HL-60 (cell line): Measurements from ENCODE around the gene IL1RAPL1.

Experiments
- DNase-seq, 2 experiments: peaks; one replicate each; pipeline ENCODE4 v3.0.0-alpha.2; 2010 to 2020; ENCODE audit warnings: low read depth in 1 of 2, low spot score in 1 of 2
- H3K27ac ChIP-seq: fragments of 250-450 bp; sonication (Bioruptor Pico); replicated peaks from 2 replicates; pipeline ENCODE4 v1.5.1; 2020; ENCODE audit warnings: mild to moderate bottlenecking, moderate library complexity
- H3K27me3 ChIP-seq: fragments of 250-450 bp; sonication (Bioruptor Pico); 2 replicates; pipeline ENCODE4 v1.5.1; 2021; ENCODE audit warnings: mild to moderate bottlenecking, moderate library complexity; ENCODE audit not compliant: insufficient read depth, poor library complexity, severe bottlenecking
- H3K4me3 ChIP-seq: replicated peaks from 2 replicates; pipeline ENCODE4 v1.5.1; 2011; ENCODE audit warnings: mild to moderate bottlenecking, control low read depth, low read length; ENCODE audit not compliant: insufficient read depth
- CTCF ChIP-seq: IDR thresholded peaks from one replicate; pipeline ENCODE4 v1.5.1; 2011; ENCODE audit warnings: low read length, control low read depth, inconsistent platforms; ENCODE audit not compliant: insufficient read depth
- GABPA ChIP-seq: IDR thresholded peaks from 2 replicates; pipeline ENCODE4 v1.6.1; 2012; ENCODE audit warnings: low read depth
- POLR2AphosphoS5 ChIP-seq: IDR thresholded peaks from 2 replicates; pipeline ENCODE4 v1.6.1; 2012; ENCODE audit warnings: low read depth
- SPI1 ChIP-seq: IDR thresholded peaks from 2 replicates; pipeline ENCODE4 v1.6.1; 2012; ENCODE audit warnings: low read depth, mild to moderate bottlenecking, borderline replicate concordance
- TF ChIP-seq, protein P1 (sequence below): IDR thresholded peaks from 2 replicates; pipeline ENCODE4 v1.6.1; 2012; ENCODE audit warnings: low read depth; ENCODE audit not compliant: insufficient replicate concordance

Gene IL1RAPL1

GRCh38 chrX:29242856-29243255, 655.6 kb downstream of the IL1RAPL1 start:
- no peak for DNase-seq
- Histone ChIP-seq H3K4me3 (no peak overlapping the region), H3K27ac (no peak overlapping the region), H3K27me3 (no peaks in the 10 kb centered on the region)
- TF ChIP-seq SPI1: no peak
- no peak for TF ChIP-seq POLR2AphosphoS5
- TF ChIP-seq GABPA: no peak

- no peak for DNase-seq
- H3K4me3 ChIP-seq: no peak overlapping the region
- H3K27me3 ChIP-seq: no peaks in the 10 kb centered on the region
- H3K27ac ChIP-seq: no peak overlapping the region
- no peak for TF ChIP-seq SPI1
- TF ChIP-seq, protein P1, sequence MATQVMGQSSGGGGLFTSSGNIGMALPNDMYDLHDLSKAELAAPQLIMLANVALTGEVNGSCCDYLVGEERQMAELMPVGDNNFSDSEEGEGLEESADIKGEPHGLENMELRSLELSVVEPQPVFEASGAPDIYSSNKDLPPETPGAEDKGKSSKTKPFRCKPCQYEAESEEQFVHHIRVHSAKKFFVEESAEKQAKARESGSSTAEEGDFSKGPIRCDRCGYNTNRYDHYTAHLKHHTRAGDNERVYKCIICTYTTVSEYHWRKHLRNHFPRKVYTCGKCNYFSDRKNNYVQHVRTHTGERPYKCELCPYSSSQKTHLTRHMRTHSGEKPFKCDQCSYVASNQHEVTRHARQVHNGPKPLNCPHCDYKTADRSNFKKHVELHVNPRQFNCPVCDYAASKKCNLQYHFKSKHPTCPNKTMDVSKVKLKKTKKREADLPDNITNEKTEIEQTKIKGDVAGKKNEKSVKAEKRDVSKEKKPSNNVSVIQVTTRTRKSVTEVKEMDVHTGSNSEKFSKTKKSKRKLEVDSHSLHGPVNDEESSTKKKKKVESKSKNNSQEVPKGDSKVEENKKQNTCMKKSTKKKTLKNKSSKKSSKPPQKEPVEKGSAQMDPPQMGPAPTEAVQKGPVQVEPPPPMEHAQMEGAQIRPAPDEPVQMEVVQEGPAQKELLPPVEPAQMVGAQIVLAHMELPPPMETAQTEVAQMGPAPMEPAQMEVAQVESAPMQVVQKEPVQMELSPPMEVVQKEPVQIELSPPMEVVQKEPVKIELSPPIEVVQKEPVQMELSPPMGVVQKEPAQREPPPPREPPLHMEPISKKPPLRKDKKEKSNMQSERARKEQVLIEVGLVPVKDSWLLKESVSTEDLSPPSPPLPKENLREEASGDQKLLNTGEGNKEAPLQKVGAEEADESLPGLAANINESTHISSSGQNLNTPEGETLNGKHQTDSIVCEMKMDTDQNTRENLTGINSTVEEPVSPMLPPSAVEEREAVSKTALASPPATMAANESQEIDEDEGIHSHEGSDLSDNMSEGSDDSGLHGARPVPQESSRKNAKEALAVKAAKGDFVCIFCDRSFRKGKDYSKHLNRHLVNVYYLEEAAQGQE: no peak
- TF ChIP-seq GABPA: no peak
- TF ChIP-seq CTCF: no peak
- no peak for TF ChIP-seq POLR2AphosphoS5
Measured at GRCh38 chrX:29243942-29244341, 656.7 kb downstream of the IL1RAPL1 start.

DNA sequence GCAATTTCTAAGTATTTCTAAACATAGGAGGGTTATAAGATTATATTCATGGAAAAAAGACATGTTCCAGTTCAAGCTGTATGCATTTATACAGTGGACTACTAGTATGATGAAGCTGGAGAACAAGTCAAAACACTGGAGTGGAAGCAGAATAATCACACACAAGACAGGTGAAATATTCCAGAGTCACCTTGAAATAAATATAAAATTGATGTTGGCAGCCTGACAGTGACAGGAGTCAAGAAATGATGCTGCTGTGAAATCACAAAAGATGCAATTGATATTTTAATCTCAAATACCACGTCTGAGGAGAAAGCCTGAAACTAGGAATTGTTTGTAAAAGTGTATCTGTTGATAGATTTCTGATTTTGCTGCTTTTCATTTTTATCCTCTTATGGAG, 667.3 kb downstream of the IL1RAPL1 start:
- Histone ChIP-seq H3K27me3 (no peaks in the 10 kb centered on the region), H3K4me3 (no peak overlapping the region), H3K27ac (no peak overlapping the region)
- no peak for DNase-seq
- TF ChIP-seq POLR2AphosphoS5 (no peak), SPI1 (no peak), CTCF (no peak), GABPA (no peak)
- TF ChIP-seq, protein P1: no peak

DNA sequence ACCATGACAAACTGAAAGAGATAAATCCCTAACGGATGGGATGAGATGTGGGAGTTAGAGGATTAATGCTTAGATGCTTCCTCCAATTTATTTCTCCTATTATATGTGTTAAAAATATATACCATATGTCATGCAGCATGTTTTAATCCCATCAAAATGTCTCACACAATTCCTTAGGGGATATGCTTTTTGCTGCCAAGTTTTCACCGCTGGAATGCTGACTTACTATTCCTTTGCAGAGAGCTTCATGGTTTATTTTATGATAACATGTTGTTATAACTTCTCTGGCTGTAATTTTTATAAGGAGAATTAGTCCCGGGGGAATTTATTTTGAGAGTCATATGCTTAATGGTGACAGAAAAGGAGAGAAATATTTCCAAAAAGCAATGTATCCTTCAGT, 670.3 kb downstream of the IL1RAPL1 start:
- H3K27me3 ChIP-seq: no peaks in the 10 kb centered on the region
- DNase-seq: no peak
- TF ChIP-seq CTCF (no peak), GABPA (no peak), POLR2AphosphoS5 (no peak), SPI1 (no peak)
- TF ChIP-seq, protein P1: no peak
- no peak overlapping the region for H3K4me3 ChIP-seq
- H3K27ac ChIP-seq: no peak overlapping the region
